Vein endothelial cell (primary cell): ENCODE measurements around the gene USP3. TPM values are rescaled to one million over a fixed set of nuclear protein-coding genes. Genes with fewer than 3 reads are reported as not detected.

Experiments
- total RNA-seq: library from RNA; depleted of rRNA; stranded (reverse); fragments of >200 nt; gene quantifications from 2 replicates; pipeline ENCODE4 v1.2.3, GENCODE V29; 2012

USP3 gene
- total RNA-seq, result 58.8 and 65.0 TPM in 2 replicates

DNA sequence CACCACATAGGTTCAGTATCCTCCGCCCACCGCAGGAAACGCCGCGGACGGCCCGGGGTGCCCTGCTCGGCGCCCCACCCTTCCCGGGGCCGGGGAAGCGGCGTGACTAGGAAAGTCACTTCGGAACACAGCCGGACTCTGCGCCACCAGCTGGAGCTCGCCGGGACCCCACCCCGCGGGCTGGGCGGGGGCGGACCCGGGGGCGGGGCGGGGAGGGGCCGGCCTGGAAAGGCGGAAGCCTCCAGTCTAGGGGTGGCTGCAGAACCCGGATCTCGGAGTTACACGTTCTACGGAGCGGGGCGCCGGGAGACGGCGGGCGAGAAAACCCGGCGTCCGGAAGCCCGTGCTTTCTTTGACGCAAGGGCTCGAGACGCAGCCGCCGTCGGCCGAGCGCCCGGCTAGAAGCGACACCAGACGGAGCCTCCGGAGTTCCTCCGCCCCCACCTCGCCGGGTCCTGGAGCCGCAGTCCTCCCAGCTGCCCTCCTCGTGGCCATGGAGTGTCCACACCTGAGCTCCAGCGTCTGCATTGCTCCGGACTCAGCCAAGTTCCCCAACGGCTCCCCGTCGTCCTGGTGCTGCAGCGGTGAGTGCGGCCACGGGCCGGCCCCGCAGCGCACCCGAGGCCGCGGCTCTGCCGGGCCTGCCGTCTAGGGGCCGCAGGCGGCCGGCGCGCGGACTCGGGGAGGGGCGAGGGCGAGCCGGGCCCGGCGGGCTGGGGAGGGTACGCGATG is at the start of gene USP3:
Gene USP3 (plus strand): TSS at position 347 of the 732 bp plus-strand sequence. CDS start 147 bp downstream, at position 494.

GRCh38 chr15:63597038-63597790 is 92.8 kb downstream of the USP3 start, which contains the start of gene FBXL22:
TSS of gene FBXL22 (plus strand) at chr15:63597387. CDS start at chr15:63597393, 6 bp downstream.

Other genes starting within 250 kb of the USP3 start
- 14.4 and 17.8 TPM in 2 replicates for gene APH1B, start 227.0 kb upstream of the USP3 start, total RNA-seq
- gene CA12, start 122.7 kb upstream of the USP3 start, total RNA-seq, result 0.98 and 1.2 TPM in 2 replicates
- under 0.01 and 0.38 TPM in 2 replicates for gene FBXL22, start 92.8 kb downstream of the USP3 start, total RNA-seq